Endothelial cell of umbilical vein (primary cell): ENCODE measurements around the gene PMAIP1. TPM values are rescaled to one million over a fixed set of nuclear protein-coding genes. Genes with fewer than 3 reads are reported as not detected.

Source experiments
- BruUV-seq: library from RNA; stranded (reverse); fragments of 400-500 nt; replicated peaks from 2 replicates; lab custom pipeline; 2021; lab: Mats Ljungman, UMichigan
- CTCF ChIA-PET: fragments of 300-600, 350-600 bp; sonication (Branson Sonifier 250); formaldehyde crosslinking; loops from one replicate; lab custom pipeline; 2021; ENCODE audit warnings: antibody characterized with exemption, inconsistent platforms; lab: Charles Lee
- POLR2A ChIA-PET: fragments of 300-600, 350-600 bp; sonication (Branson Sonifier 250); formaldehyde crosslinking; loops from one replicate; lab custom pipeline; 2021; ENCODE audit warnings: antibody characterized with exemption, inconsistent platforms; lab: Charles Lee
- DNase-seq: peaks from one replicate; pipeline ENCODE4 v3.0.0-alpha.2; 2011; ENCODE audit warnings: low read depth, low spot score
- FAIRE-seq: peaks from 2 replicates; lab custom pipeline; 2011; peaks lifted over from hg19 to GRCh38; lab: Jason Lieb, UNC
- H2AFZ ChIP-seq: 2 replicates; pipeline ENCODE4 v1.6.0; 2012; ENCODE audit warnings: low read depth, low read length, control low read depth, inconsistent platforms
- H3K27ac ChIP-seq: 2 replicates; pipeline ENCODE4 v1.5.1; 2011; ENCODE audit warnings: low read depth, mild to moderate bottlenecking, control low read depth, low read length, moderate library complexity; ENCODE audit not compliant: insufficient read depth
- H3K27me3 ChIP-seq, 2 experiments: 2 replicates each; pipeline versions ENCODE4 v1.6.0 to v1.6.1; 2011; ENCODE audit warnings: low read length in 2 of 2, mixed read lengths in 1 of 2; ENCODE audit not compliant: control insufficient read depth in 2 of 2, insufficient read depth in 2 of 2
- H3K36me3 ChIP-seq, 2 experiments: 2 replicates in 1 of 2; 3 replicates in 1 of 2; pipeline ENCODE4 v1.5.1; 2011; ENCODE audit warnings: low read length in 2 of 2, mild to moderate bottlenecking in 1 of 2, moderate library complexity in 1 of 2; ENCODE audit not compliant: control insufficient read depth in 2 of 2, insufficient read depth in 2 of 2; ENCODE audit errors: extremely low read depth in 1 of 2
- H3K4me1 ChIP-seq: 3 replicates; pipeline ENCODE4 v1.5.1; 2011; ENCODE audit warnings: mild to moderate bottlenecking, low read length; ENCODE audit not compliant: control insufficient read depth, insufficient read depth; ENCODE audit errors: extremely low read depth
- H3K4me2 ChIP-seq: 2 replicates; pipeline ENCODE4 v1.6.1; 2011; ENCODE audit warnings: low read length, control low read depth, mixed read lengths; ENCODE audit not compliant: insufficient read depth
- H3K4me3 ChIP-seq, 3 experiments: fragments of 200-600 bp in 1 of 3; sonication (generic), shearing (Covaris generic) in 1 of 3; replicated peaks in 1 of 3; 2 replicates each; pipeline ENCODE4 v1.5.1; 2011 to 2016; ENCODE audit warnings: control low read depth in 3 of 3, low read length in 3 of 3, mild to moderate bottlenecking in 2 of 3, inconsistent platforms in 1 of 3, low read depth in 1 of 3, moderate library complexity in 1 of 3; ENCODE audit not compliant: insufficient read depth in 1 of 3
- H3K79me2 ChIP-seq: 2 replicates; pipeline ENCODE4 v1.6.0; 2012; ENCODE audit warnings: low read length, inconsistent platforms; ENCODE audit not compliant: control insufficient read depth, insufficient read depth
- H3K9ac ChIP-seq: replicated peaks from 2 replicates; pipeline ENCODE3; 2011; ENCODE audit warnings: low read length, control low read depth; ENCODE audit not compliant: insufficient read depth; ENCODE audit errors: extremely low read depth
- H3K9me1 ChIP-seq: replicated peaks from 3 replicates; pipeline ENCODE4 v1.6.0; 2011; ENCODE audit warnings: mild to moderate bottlenecking, low read length; ENCODE audit not compliant: control insufficient read depth, insufficient read depth; ENCODE audit errors: extremely low read depth
- H3K9me3 ChIP-seq: replicated peaks from 2 replicates; pipeline ENCODE4 v1.5.1; 2012; ENCODE audit warnings: low read length, inconsistent platforms; ENCODE audit not compliant: control insufficient read depth, insufficient read depth
- H4K20me1 ChIP-seq: replicated peaks from 2 replicates; pipeline ENCODE3; 2011; ENCODE audit warnings: mild to moderate bottlenecking, low read length; ENCODE audit not compliant: control insufficient read depth, insufficient read depth; ENCODE audit errors: extremely low read depth
- CTCF ChIP-seq, 2 donors: IDR thresholded peaks; 1 replicate in 1 of 2; 2 replicates in 1 of 2; pipeline ENCODE4 v1.5.1; 2011; ENCODE audit warnings: low read length in 2 of 2, mild to moderate bottlenecking in 2 of 2, moderate library complexity in 2 of 2, control low read depth in 1 of 2, inconsistent platforms in 1 of 2, low read depth in 1 of 2; ENCODE audit not compliant: insufficient read depth in 1 of 2; ENCODE audit errors: extremely low read depth in 1 of 2
- EZH2 ChIP-seq: IDR thresholded peaks from 2 replicates; pipeline ENCODE4 v1.6.1; 2012; ENCODE audit warnings: borderline replicate concordance, low read depth, mild to moderate bottlenecking, moderate library complexity, low read length, inconsistent platforms; ENCODE audit not compliant: severe bottlenecking
- FOS ChIP-seq: IDR thresholded peaks from 2 replicates; pipeline ENCODE4 v1.6.1; 2011; ENCODE audit warnings: mild to moderate bottlenecking, low read length, moderate library complexity, borderline replicate concordance; ENCODE audit not compliant: insufficient read depth
- GATA2 ChIP-seq: IDR thresholded peaks from 2 replicates; pipeline ENCODE4 v1.7.0; 2011; ENCODE audit warnings: low read depth, mild to moderate bottlenecking, moderate library complexity, mixed read lengths, low read length; ENCODE audit not compliant: insufficient read length, insufficient read depth
- JUN ChIP-seq: IDR thresholded peaks from 2 replicates; pipeline ENCODE4 v1.6.1; 2011; ENCODE audit warnings: borderline replicate concordance, low read depth; ENCODE audit not compliant: insufficient read length, insufficient read depth
- MYC ChIP-seq: IDR thresholded peaks from one replicate; pipeline ENCODE4 v1.6.1; 2011; ENCODE audit warnings: mild to moderate bottlenecking, low read depth, low read length
- POLR2A ChIP-seq: IDR thresholded peaks from 2 replicates; pipeline ENCODE4 v1.6.1; 2012; ENCODE audit warnings: low read depth, mild to moderate bottlenecking, control low read depth, low read length
- POLR2AphosphoS5 ChIP-seq: IDR thresholded peaks from 2 replicates; pipeline ENCODE4 v1.6.1; 2012; ENCODE audit warnings: low read depth, mild to moderate bottlenecking, control low read depth, low read length, moderate library complexity; ENCODE audit not compliant: insufficient read depth
- dilution Hi-C: fragments of 300-500 bp; cut with MboI; formaldehyde crosslinking; loops from one replicate; pipeline ENCODE4 v1.15.0; 2019; ENCODE audit warnings: low sequenced_read_pairs; ENCODE audit not compliant: extremely low pct_ligation_motif_present
- intact Hi-C: fragments of 100-400 bp; cut with micrococcal nuclease; formaldehyde crosslinking; loops from one replicate; pipeline ENCODE4 v1.10.0; 2022
- polyA plus RNA-seq, 4 experiments: library from polyadenylated mRNA; depleted of rRNA in 3 of 4; stranded (reverse) in 3 of 4; unstranded in 1 of 4; fragments of >200 nt; gene quantifications; 2 replicates each; pipeline versions ENCODE4 v1.2.1 to v1.2.3, GENCODE V29; 2011 to 2012; ENCODE audit warnings: missing spikeins in 1 of 4
- total RNA-seq: library from RNA; stranded (reverse); gene quantifications from 2 replicates; pipeline ENCODE4 v1.2.3, GENCODE V29; 2021
- TF ChIP-seq, protein P1 (sequence below): IDR thresholded peaks from 2 replicates; pipeline ENCODE4 v1.6.1; 2011; ENCODE audit not compliant: insufficient read depth, insufficient read length

PMAIP1 gene
- total and polyA plus RNA-seq, 2 donors (not counting 3 experiments of a cell fraction or from before 2014, with no cell fraction given): 7.6 to 11.9 TPM

- BruUV-seq: no TSS peak
- intact Hi-C loops (no loop called here), dilution Hi-C loops (no loop called here)
- no peak overlapping the region for H2AFZ ChIP-seq
- H3K27ac ChIP-seq: no peak overlapping the region
- TF ChIP-seq POLR2AphosphoS5: no peak
- no peak for TF ChIP-seq EZH2
- TF ChIP-seq POLR2A: no peak
- TF ChIP-seq, protein P1, sequence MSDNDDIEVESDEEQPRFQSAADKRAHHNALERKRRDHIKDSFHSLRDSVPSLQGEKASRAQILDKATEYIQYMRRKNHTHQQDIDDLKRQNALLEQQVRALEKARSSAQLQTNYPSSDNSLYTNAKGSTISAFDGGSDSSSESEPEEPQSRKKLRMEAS: no peak
- no peak for TF ChIP-seq MYC
- TF ChIP-seq FOS: no peak
- no peak for TF ChIP-seq CTCF (IDR thresholded peaks at IDR 0.05; ENCODE audit: extremely low read depth in 1 of 2, insufficient read depth in 1 of 2, low read depth in 1 of 2, low read length in 2 of 2)
- TF ChIP-seq GATA2: no peak
- no peak for TF ChIP-seq JUN
- no peaks in the 10 kb centered on the region for H3K9me3 ChIP-seq
- H4K20me1 ChIP-seq: no peaks in the 10 kb centered on the region
- CTCF ChIA-PET: no interaction called here
- DNase-seq (no peak), FAIRE-seq (no peak)
- H3K9me1 ChIP-seq: no peaks in the 10 kb centered on the region
- POLR2A ChIA-PET: no interaction called here
- peaks cover 2 to 9% of the 10 kb centered on the region in 2 experiments for H3K27me3 ChIP-seq
- H3K4me2 ChIP-seq: no peak overlapping the region
- H3K9ac ChIP-seq: no peak overlapping the region
- peaks cover 2% of the 10 kb centered on the region for H3K4me1 ChIP-seq
- no peaks in the 10 kb centered on the region for H3K36me3 ChIP-seq
- no peaks in the 10 kb centered on the region for H3K79me2 ChIP-seq
- no peak overlapping the region for H3K4me3 ChIP-seq
Measured at GRCh38 chr18:59926131-59926530, 26.3 kb downstream of the PMAIP1 start.
